Motor neuron (in vitro differentiated cells): ENCODE results near the gene HEPN1. TPM values are rescaled to one million over a fixed set of nuclear protein-coding genes. Genes with fewer than 3 reads are reported as not detected.

ENCODE experiments used
- ATAC-seq, 8 experiments: fragments of 200-7000 bp; cut with Tn5 transposase; replicated peaks in 6 of 8; 2 replicates each; pipeline ENCODE4 v1.8.0; 2021; ENCODE audit warnings: mild to moderate bottlenecking in 8 of 8, moderate library complexity in 8 of 8
- H3K27ac ChIP-seq, 2 donors: fragments of 250-450 bp; sonication (Bioruptor Pico); 2 replicates each; pipeline ENCODE4 v1.9.0; 2021; ENCODE audit warnings: antibody characterized with exemption in 2 of 2, mild to moderate bottlenecking in 2 of 2, moderate library complexity in 1 of 2
- H3K4me1 ChIP-seq, 2 donors: fragments of 250-450 bp; sonication (Bioruptor Pico); replicated peaks in 1 of 2; 2 replicates each; pipeline ENCODE4 v1.6.1; 2021; ENCODE audit warnings: antibody characterized with exemption in 2 of 2, mild to moderate bottlenecking in 2 of 2, moderate library complexity in 1 of 2
- H3K4me3 ChIP-seq, 5 donors: fragments of 250-450 bp; sonication (Bioruptor Pico); 2 replicates each; pipeline ENCODE4 v1.9.0; 2021; ENCODE audit warnings: antibody characterized with exemption in 5 of 5, mild to moderate bottlenecking in 5 of 5, moderate library complexity in 4 of 5
- WGBS, 10 experiments: fragments of 450-650 bp; shearing (Covaris generic); methylation state at CpG; one replicate each; pipeline ENCODE4 v1.0.0; 2022; 5-methylcytosine and 5-hydroxymethylcytosine counted together
- in situ Hi-C, 9 experiments: fragments of 400-800 bp; cut with MboI; loops; one replicate each; pipeline ENCODE4 v1.15.0; 2021; ENCODE audit warnings: low sequenced_read_pairs in 9 of 9, low pct_unique_long_range_greater_than_20kb in 2 of 9; ENCODE audit not compliant: unreplicated experiment in 9 of 9
- total RNA-seq, 8 experiments: library from RNA; unstranded; fragments of 300-600 nt; gene quantifications; 2 replicates each; pipeline versions ENCODE4 v1.2.3 to v1.2.4, GENCODE V29; 2022

HEPN1 gene
- total RNA-seq, 8 experiments from 2014 or later = 12.8 TPM; not detected in 7

- in situ Hi-C loops = no loop called here
- no peak overlapping the region for H3K4me3 ChIP-seq
- WGBS, 10 experiments = 0 to 63% (median 9%) methylated on average over 1 to 6 of the region's 6 CpGs; no CpG with 5 or more reads in 1 of the 10 experiments
- peak in 5 of 8 experiments; percentile 78 to 92 (median 87) for ATAC-seq
- H3K4me1 ChIP-seq = peaks cover 24 to 42% of the 10 kb centered on the region in 2 donors
- peak overlapping the region; percentile 61 to 80 for H3K27ac ChIP-seq
Measured at GRCh38 chr11:124942466-124943253, 23.6 kb downstream of the HEPN1 start.

- no peak overlapping the region for H3K4me3 ChIP-seq
- peaks cover 24 to 39% of the 10 kb centered on the region in 2 donors for H3K4me1 ChIP-seq
- peak in 6 of 8 experiments; percentile 12 to 63 (median 53) for ATAC-seq
- WGBS, 10 experiments = 22 to 100% (median 51%) methylated on average over 1 to 5 of the region's 5 CpGs; no CpG with 5 or more reads in 1 of the 10 experiments
- in situ Hi-C loops = no loop called here
- H3K27ac ChIP-seq = peak overlapping the region in 1 of 2 donors; percentile 80
Measured at GRCh38 chr11:124943254-124943616, 24.2 kb downstream of the HEPN1 start.

DNA sequence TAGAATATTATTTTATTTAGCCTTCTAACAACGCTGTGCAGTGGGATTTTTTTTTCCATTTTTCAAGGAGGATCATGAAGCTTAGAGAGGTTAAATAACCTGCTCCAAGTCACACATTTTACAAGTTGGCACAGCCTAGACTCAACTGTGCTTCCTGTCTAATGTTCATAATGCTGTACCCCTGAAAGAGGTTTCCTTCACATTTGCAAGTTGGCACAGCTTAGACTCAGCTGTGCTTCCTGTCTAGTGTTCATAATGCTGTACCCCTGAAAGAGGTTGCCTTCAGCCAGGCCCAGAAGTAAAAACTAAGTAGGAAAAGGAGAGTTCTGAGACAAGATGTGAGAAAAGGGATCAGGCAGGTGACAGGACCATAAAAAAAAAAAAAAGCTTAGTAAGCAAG is 24.7 kb downstream of the HEPN1 start:
- no peak for ATAC-seq
- H3K4me1 ChIP-seq = peaks cover 21 to 34% of the 10 kb centered on the region in 2 donors
- 0 to 100% (median 43%) methylated on average over 1 of the region's 1 CpG; no CpG with 5 or more reads in 3 of the 10 experiments for WGBS, 10 experiments
- in situ Hi-C loops = no loop called here
- H3K27ac ChIP-seq = peak overlapping the region in 1 of 2 donors; percentile 80
- no peak overlapping the region for H3K4me3 ChIP-seq

GRCh38 chr11:124944565-124944964 is 25.5 kb downstream of the HEPN1 start:
- in situ Hi-C loops = no loop called here
- no peak overlapping the region for H3K27ac ChIP-seq
- no peak for ATAC-seq
- no peak overlapping the region for H3K4me3 ChIP-seq
- H3K4me1 ChIP-seq = peaks cover 19 to 28% of the 10 kb centered on the region in 2 donors
- WGBS, 10 experiments = 29 to 100% (median 80%) methylated on average over 1 to 3 of the region's 3 CpGs; no CpG with 5 or more reads in 1 of the 10 experiments

DNA sequence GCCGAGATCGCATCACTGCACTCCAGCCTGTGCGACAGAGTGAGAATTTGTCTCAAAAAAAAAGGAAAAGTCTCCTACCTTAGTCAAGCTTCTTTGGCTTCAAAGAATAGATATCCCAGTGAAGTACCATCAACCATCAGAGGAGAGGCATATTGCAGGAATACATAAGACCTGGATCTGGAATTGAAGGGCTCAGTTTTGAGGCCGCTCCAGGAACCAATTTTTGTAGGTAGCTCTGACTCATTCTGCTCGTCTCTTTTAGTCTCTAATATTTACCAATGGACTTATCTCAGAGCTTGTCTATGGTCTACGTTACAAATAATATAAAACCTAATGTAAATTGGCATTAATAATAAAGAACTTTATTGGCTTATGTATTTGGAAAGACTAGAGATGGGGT is 26.8 kb downstream of the HEPN1 start:
- ATAC-seq = no peak
- 19 to 95% (median 83%) methylated on average over 1 to 6 of the region's 6 CpGs; no CpG with 5 or more reads in 1 of the 10 experiments for WGBS, 10 experiments
- Histone ChIP-seq H3K27ac (no peak overlapping the region), H3K4me1 (peaks cover 19 to 28% of the 10 kb centered on the region in 2 donors), H3K4me3 (no peak overlapping the region)
- in situ Hi-C loops = no loop called here

GRCh38 chr11:124946735-124947141 is 27.7 kb downstream of the HEPN1 start:
- Histone ChIP-seq H3K27ac (no peak overlapping the region), H3K4me3 (no peak overlapping the region), H3K4me1 (peaks cover 19 to 28% of the 10 kb centered on the region in 2 donors)
- in situ Hi-C loops = no loop called here
- ATAC-seq = peak in 2 of 8 experiments; percentile 76 to 77
- 0 to 100% (median 66%) methylated on average over 1 to 2 of the region's 2 CpGs; no CpG with 5 or more reads in 4 of the 10 experiments for whole genome bisulfite sequencing, 10 experiments

- Histone ChIP-seq H3K27ac (no peak overlapping the region), H3K4me1 (peaks cover 8 to 9% of the 10 kb centered on the region in 2 donors), H3K4me3 (no peak overlapping the region)
- no peak for ATAC-seq
- in situ Hi-C loops = loop anchor here in 2 of 9 experiments (25.0 kb wide), 3 partner anchors 187 to 462 kb away; no protein-coding TSS in a partner anchor
Measured at GRCh38 chr11:124950601-124951330, 31.7 kb downstream of the HEPN1 start.

GRCh38 chr11:124951341-124951740 is 32.3 kb downstream of the HEPN1 start:
- ATAC-seq = no peak
- 0 to 100% (median 57%) methylated on average over 1 to 2 of the region's 3 CpGs; no CpG with 5 or more reads in 3 of the 10 experiments for WGBS, 10 experiments
- Histone ChIP-seq H3K27ac (no peak overlapping the region), H3K4me3 (no peak overlapping the region), H3K4me1 (peaks cover 8 to 9% of the 10 kb centered on the region in 2 donors)
- in situ Hi-C loops = loop anchor here in 2 of 9 experiments (25.0 kb wide), 3 partner anchors 186 to 461 kb away; no protein-coding TSS in a partner anchor

GRCh38 chr11:124953753-124954589 is 34.9 kb downstream of the HEPN1 start, which contains the start of gene CCDC15:
CCDC15 (plus strand) TSS chr11:124954202; CDS start chr11:124954733, 531 bp downstream.
- 0 to 4% (median 2%) methylated on average over 4 to 15 of the region's 54 CpGs for WGBS, 10 experiments
- in situ Hi-C loops = loop anchor here in 2 of 9 experiments (25.0 kb wide), 3 partner anchors 183 to 458 kb away; no protein-coding TSS in a partner anchor
- Histone ChIP-seq H3K4me1 (peaks cover 8 to 9% of the 10 kb centered on the region in 2 donors), H3K27ac (peak within 1 kb of the TSS; percentile 80 to 88), H3K4me3 (peak within 1 kb of the TSS; percentile 44 to 84 (median 64))
- ATAC-seq = peak; percentile 97 to 99 (median 98)

DNA sequence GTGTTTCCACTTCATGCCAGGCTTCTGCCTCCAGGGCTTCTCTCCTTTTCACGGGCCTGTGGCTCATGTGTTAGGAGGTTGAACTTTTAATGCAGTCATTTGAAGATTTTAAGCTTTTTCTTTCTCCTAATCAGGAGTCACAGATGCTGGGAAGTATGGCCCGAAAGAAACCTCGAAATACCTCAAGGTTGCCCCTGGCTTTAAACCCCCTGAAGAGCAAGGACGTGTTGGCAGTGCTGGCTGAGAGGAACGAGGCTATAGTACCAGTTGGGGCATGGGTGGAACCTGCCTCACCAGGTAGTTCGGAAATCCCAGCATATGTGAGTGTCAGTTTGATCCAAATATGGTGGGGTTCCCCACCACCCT is 35.5 kb downstream of the HEPN1 start:
- peak overlapping the region; percentile 1 to 88 for H3K27ac ChIP-seq
- WGBS, 10 experiments = 0 to 40% (median 15%) methylated on average over 1 to 5 of the region's 6 CpGs; no CpG with 5 or more reads in 1 of the 10 experiments
- no peak for ATAC-seq
- peak overlapping the region; percentile 44 to 84 (median 64) for H3K4me3 ChIP-seq
- H3K4me1 ChIP-seq = peaks cover 8 to 9% of the 10 kb centered on the region in 2 donors
- in situ Hi-C loops = loop anchor here in 2 of 9 experiments (25.0 kb wide), 3 partner anchors 183 to 458 kb away; no protein-coding TSS in a partner anchor

DNA sequence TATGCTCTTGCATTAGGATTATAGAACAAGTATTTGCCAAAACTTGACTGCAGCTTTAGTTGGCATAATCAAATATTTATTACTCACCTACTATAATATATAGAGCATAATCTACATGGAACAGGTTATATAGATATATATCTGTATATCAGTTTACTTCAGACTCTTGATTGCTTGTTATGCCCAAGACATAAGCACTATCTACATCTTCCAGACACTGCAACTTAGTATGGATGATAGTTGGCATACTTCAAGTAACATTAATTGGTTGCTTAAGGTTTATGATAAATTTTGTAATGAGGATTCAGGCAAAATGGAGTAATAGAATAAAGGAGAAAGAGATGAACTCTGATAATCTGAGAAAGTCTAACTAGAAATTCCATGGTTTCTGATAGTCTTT is 36.0 kb downstream of the HEPN1 start:
- Histone ChIP-seq H3K4me1 (peaks cover 8 to 9% of the 10 kb centered on the region in 2 donors), H3K27ac (no peak overlapping the region), H3K4me3 (peak overlapping the region in 3 of 5 donors; percentile 56 to 84 (median 64))
- no peak for ATAC-seq
- in situ Hi-C loops = loop anchor here in 2 of 9 experiments (25.0 kb wide), 3 partner anchors 182 to 457 kb away; no protein-coding TSS in a partner anchor

GRCh38 chr11:124961972-124962609 is 43.0 kb downstream of the HEPN1 start:
- Histone ChIP-seq H3K4me3 (no peak overlapping the region), H3K27ac (no peak overlapping the region), H3K4me1 (no peaks in the 10 kb centered on the region)
- peak; percentile 52 to 95 (median 79) for ATAC-seq
- WGBS, 10 experiments = 0 to 100% (median 25%) methylated on average over 1 to 5 of the region's 5 CpGs
- in situ Hi-C loops = loop anchor here in 2 of 9 experiments (25.0 kb wide), 3 partner anchors 175 to 450 kb away; no protein-coding TSS in a partner anchor
